ENCODE measurements around the gene HOXB5.
A peak's percentile ranks its signal among the peaks of the same experiment; 100 is the strongest.

The HOXB5 gene

GRCh38 chr17:48601539-48602425 is 8.2 kb upstream of the HOXB5 start:
- H3K4me1 Mint-ChIP-seq, result peaks cover 35% of the 10 kb centered on the region
- no peak overlapping the region for H3K27ac Mint-ChIP-seq
- no peaks in the 10 kb centered on the region for H3K36me3 Mint-ChIP-seq
- H3K9me3 Mint-ChIP-seq, result no peaks in the 10 kb centered on the region
- H3K27me3 Mint-ChIP-seq, result peaks cover 78% of the 10 kb centered on the region
- H3K4me3 Mint-ChIP-seq, result no peak overlapping the region

DNA sequence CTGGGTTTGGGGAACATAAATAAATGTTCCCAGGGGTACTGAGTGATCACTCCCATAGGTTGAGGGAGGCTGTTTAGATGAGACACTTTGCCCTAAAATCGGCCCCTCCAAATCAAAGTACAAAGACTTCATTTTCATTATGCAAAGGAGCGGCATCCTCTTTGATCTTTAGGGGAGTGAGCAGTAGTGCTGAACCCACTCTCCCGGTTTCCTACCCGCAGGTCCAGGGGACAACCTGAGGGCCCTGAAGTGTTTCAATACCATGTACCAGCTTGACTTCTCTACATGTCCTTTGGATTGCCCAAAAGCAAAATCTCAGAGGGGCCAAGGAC is 7.6 kb upstream of the HOXB5 start:
- peaks cover 41% of the 10 kb centered on the region for H3K4me1 Mint-ChIP-seq
- H3K27ac Mint-ChIP-seq, result peak overlapping the region; percentile 46
- peaks cover 78% of the 10 kb centered on the region for H3K27me3 Mint-ChIP-seq
- H3K4me3 Mint-ChIP-seq, result no peak overlapping the region
- peaks cover 2% of the 10 kb centered on the region for H3K36me3 Mint-ChIP-seq
- no peaks in the 10 kb centered on the region for H3K9me3 Mint-ChIP-seq

DNA sequence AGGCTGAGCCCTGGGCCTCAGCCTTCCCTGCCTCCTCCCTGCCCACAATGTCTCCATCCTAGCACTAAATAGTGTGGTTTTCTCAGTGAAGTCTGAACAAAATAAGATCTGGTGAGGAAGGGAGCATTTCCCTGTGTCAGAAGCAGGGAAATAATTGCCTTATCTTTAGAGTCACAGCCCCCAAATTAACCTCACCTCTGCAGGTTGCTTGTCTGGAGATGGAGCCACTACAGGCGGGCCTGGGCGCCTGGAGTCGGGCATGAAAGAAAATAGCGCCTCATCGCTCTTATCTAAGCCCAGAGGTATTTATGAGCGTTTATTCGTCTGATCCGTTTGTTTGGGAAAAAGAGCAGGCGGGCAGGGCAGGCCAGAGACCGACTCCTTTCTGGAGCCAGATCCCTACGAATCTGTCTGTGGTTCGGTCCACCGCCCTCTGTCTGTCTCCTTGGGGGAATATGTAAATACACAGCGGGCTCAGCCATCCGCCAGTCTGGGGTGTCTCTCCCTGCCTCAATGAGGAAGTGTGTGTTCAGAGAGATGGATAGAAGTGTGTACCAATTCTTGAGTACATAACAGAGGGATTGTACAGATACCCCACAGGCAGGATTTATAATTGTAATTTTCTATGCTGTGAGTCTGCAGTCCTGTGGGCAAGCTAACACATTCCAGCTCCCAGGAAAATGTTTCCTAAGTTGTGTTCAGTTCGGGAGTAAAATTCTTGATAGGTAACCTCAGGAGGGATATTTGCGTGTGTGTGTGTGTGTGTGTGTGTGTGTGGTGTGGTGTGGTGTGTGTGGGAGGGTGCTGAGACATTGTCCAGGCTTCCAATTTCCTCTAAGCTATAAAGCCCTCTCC is 6.9 kb upstream of the HOXB5 start:
- H3K4me1 Mint-ChIP-seq, result peaks cover 48% of the 10 kb centered on the region
- H3K27me3 Mint-ChIP-seq, result peaks cover 81% of the 10 kb centered on the region

GRCh38 chr17:48599354-48599753 is 5.8 kb upstream of the HOXB5 start:
- Mint-ChIP-seq H3K27ac (no peak overlapping the region), H3K4me1 (peaks cover 44% of the 10 kb centered on the region), H3K27me3 (peaks cover 80% of the 10 kb centered on the region), H3K36me3 (peaks cover 2% of the 10 kb centered on the region), H3K4me3 (no peak overlapping the region), H3K9me3 (no peaks in the 10 kb centered on the region)

More for the DNA sequence above, 6.9 kb upstream of the HOXB5 start:
- H3K27ac Mint-ChIP-seq, result no peak overlapping the region
- no peaks in the 10 kb centered on the region for H3K9me3 Mint-ChIP-seq
- peaks cover 2% of the 10 kb centered on the region for H3K36me3 Mint-ChIP-seq
- H3K4me3 Mint-ChIP-seq, result no peak overlapping the region

DNA sequence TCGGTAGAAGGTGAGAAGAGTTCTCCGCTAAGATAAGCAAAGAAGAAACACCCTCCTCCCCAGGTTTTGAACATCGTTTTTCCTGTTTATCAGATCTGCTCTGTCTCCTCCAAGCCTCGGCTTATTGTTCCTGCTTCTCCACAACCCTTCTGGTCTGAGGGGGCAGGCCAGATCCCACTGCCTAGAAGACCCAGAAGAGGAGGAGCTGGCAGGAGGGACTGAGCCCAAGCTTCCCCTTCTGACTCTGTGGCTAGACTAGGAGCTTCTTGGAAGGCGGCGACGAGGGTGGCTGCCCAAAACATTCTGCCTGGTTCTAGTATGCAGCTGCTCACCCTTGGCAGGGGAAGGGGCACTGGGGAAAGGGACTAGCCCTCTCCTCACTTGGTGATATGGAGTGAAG is 5.2 kb upstream of the HOXB5 start:
- no peak overlapping the region for H3K27ac Mint-ChIP-seq

DNA sequence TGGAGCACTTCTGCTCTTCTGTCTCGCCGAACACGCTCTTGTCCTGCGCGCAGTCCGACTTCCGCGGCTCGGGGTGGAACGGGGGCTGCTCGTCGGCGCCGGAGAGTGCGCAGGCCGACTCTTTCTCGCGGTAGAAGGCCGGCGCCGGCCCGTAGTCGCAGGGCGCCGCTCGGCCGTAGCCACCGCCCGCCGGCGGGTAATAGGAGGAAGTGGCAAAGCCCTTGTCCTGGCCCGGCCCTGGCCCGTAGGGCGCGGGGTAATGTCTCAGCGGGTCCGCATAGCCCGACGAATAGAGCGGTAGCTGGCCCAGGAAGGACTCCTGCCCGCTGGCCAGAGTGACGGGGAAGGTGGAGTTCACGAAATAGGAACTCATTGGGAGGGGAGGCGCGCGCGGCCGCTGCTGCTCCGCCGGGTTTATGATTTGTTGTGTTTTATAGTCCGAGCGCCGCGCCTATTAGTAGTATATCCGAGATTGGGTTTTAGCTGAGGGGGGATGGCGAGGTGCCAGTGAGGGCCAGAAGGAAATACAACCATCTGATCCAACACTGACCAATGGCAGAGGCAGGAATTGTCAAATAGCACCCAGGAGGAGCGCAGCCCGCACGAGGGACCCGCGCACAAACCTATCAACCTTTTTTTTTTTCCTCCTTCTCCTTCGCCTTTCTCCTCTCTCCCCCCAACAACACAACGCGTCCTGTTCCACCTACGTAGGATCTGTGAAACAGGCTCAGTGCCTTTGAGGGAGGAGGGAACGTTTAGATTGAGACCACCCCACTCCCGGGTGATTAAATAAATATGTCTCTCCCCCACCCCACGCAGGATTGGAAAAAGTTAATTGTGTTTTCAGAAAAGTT is 4.4 kb upstream of the HOXB5 start:
- Mint-ChIP-seq H3K4me1 (peaks cover 41% of the 10 kb centered on the region), H3K9me3 (no peaks in the 10 kb centered on the region), H3K27ac (no peak overlapping the region), H3K27me3 (peaks cover 79% of the 10 kb centered on the region), H3K36me3 (peaks cover 2% of the 10 kb centered on the region), H3K4me3 (peak overlapping the region; percentile 93)

More for the DNA sequence above, 5.2 kb upstream of the HOXB5 start:
- H3K4me3 Mint-ChIP-seq, result peak overlapping the region; percentile 93
- H3K27me3 Mint-ChIP-seq, result peaks cover 80% of the 10 kb centered on the region
- H3K4me1 Mint-ChIP-seq, result peaks cover 41% of the 10 kb centered on the region
- no peaks in the 10 kb centered on the region for H3K9me3 Mint-ChIP-seq
- peaks cover 2% of the 10 kb centered on the region for H3K36me3 Mint-ChIP-seq

GRCh38 chr17:48597528-48597777 is 3.9 kb upstream of the HOXB5 start:
- H3K27ac Mint-ChIP-seq, result no peak overlapping the region
- H3K9me3 Mint-ChIP-seq, result no peaks in the 10 kb centered on the region
- peaks cover 80% of the 10 kb centered on the region for H3K27me3 Mint-ChIP-seq
- peaks cover 2% of the 10 kb centered on the region for H3K36me3 Mint-ChIP-seq
- H3K4me3 Mint-ChIP-seq, result peak overlapping the region; percentile 93
- peaks cover 46% of the 10 kb centered on the region for H3K4me1 Mint-ChIP-seq

DNA sequence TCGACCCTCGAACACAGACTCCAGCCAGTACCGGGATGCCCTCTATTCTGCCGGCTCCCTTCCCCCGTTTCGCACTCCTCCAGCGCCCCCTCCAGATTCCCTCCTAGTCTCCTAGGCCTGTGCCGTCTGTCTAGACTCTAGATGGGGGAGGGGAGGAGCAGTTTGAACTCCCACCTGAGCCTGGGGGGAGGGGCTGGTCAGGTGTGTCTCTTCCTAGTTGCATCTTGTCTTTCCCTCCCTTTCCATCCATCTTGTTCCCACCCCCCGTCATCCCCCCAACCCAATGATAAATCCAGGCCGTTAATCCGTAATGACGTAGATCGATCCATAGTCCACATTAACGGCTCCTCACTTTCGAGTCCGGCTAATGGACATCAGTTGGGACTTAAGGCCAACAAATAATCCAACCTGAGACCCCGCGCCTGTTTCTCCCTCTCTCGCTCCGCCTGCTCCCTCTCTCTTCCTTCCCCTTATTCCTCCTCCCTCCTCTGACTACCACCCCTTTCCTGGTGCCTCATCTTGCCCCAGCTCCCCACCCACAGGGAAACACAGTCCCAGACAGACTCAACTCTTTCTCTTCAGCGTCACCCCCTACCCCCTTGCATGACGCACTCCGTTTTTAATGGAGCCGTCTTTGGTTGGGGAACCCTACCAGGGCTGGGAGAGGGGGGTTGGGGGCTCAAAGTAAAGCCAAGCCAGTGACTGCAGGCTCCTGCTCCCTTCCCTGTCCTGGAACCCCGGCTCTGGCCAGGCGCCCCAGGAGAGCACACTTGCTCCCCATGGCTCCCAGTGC is 3.4 kb upstream of the HOXB5 start:
- Mint-ChIP-seq H3K9me3 (no peaks in the 10 kb centered on the region), H3K27ac (peak overlapping the region; percentile 77), H3K4me3 (peak overlapping the region; percentile 93), H3K36me3 (peaks cover 2% of the 10 kb centered on the region), H3K4me1 (peaks cover 48% of the 10 kb centered on the region), H3K27me3 (peaks cover 80% of the 10 kb centered on the region)

DNA sequence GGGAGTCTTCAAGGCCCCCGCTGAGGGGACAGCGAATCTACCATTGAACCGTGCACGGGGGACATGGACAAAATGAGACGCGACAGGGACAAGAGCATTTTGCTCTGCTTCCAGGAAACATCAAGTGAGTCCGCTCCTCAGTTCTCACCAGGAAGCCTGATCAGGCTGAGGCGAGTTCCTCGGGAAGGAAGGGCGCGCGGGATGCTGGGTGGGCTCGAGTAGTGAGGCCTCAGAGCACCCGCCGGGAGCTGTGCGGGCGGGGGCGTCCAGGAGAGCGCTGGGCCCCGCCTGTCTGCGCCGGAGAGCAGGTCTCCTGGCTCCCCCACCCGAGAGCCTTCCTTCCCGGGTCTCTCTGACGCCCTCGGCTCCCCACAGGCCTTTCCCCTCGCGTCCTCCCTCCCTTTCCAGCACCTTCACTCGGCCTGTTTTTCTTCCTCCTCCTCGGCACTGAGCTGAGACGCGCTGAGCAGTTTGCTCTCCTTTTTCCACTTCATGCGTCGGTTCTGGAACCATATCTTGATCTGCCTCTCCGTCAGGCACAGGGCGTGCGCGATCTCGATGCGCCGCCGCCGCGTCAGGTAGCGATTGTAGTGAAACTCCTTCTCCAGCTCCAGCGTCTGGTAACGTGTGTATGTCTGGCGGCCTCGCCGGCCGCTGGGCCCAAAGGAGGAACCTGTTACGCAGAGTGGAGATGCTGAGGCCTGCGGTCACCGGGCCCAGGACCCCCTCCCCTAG is 2.6 kb upstream of the HOXB5 start:
- Mint-ChIP-seq H3K4me1 (peaks cover 48% of the 10 kb centered on the region), H3K9me3 (no peaks in the 10 kb centered on the region), H3K4me3 (peak overlapping the region; percentile 93), H3K36me3 (peaks cover 2% of the 10 kb centered on the region), H3K27ac (peak overlapping the region; percentile 77), H3K27me3 (peaks cover 80% of the 10 kb centered on the region)

GRCh38 chr17:48595278-48595999 is 1.9 kb upstream of the HOXB5 start:
- Mint-ChIP-seq H3K4me3 (peak overlapping the region; percentile 73), H3K9me3 (no peaks in the 10 kb centered on the region), H3K4me1 (peaks cover 48% of the 10 kb centered on the region), H3K36me3 (peaks cover 2% of the 10 kb centered on the region), H3K27ac (peak overlapping the region; percentile 76), H3K27me3 (peaks cover 77% of the 10 kb centered on the region)

DNA sequence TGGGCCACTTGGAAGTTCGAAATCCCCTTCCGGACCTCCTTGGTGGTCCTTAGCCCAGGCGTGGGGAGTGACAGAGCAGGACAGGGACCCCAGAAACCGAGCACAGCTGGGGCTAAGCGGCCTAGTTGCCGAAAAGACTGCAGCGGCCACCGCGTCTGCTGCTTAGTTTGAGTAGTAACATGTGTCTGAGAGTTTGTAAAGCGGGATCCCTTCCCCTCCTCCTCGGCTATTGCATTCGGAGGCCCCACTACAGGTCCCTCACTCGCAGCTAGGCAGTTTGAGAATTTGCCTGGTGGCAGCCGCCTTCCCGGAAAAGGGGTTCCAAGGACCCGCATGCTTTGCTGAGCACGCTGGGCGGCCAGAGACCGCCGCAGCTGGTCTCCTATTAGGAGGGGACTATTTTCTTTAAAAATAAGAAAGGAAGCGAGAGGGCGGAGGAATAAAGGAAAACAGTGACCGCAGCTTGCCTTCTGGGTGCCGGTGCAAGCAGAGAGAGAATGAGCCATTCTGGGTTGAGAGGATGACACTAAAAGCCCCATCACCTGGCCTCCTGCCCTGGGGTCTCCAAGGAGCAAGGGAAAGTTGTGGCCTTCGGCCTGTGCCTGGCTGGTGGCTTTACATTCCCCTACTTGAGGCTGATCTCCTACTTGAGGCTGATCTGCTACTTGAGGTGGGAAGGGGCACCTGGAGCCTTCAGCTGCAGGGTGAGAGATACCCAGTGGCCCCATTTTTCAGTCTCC is 1.1 kb upstream of the HOXB5 start:
- H3K9me3 Mint-ChIP-seq, result no peaks in the 10 kb centered on the region
- peak overlapping the region; percentile 11 for H3K27ac Mint-ChIP-seq
- peaks cover 50% of the 10 kb centered on the region for H3K4me1 Mint-ChIP-seq
- peaks cover 75% of the 10 kb centered on the region for H3K27me3 Mint-ChIP-seq
- H3K4me3 Mint-ChIP-seq, result no peak overlapping the region
- peaks cover 2% of the 10 kb centered on the region for H3K36me3 Mint-ChIP-seq

DNA sequence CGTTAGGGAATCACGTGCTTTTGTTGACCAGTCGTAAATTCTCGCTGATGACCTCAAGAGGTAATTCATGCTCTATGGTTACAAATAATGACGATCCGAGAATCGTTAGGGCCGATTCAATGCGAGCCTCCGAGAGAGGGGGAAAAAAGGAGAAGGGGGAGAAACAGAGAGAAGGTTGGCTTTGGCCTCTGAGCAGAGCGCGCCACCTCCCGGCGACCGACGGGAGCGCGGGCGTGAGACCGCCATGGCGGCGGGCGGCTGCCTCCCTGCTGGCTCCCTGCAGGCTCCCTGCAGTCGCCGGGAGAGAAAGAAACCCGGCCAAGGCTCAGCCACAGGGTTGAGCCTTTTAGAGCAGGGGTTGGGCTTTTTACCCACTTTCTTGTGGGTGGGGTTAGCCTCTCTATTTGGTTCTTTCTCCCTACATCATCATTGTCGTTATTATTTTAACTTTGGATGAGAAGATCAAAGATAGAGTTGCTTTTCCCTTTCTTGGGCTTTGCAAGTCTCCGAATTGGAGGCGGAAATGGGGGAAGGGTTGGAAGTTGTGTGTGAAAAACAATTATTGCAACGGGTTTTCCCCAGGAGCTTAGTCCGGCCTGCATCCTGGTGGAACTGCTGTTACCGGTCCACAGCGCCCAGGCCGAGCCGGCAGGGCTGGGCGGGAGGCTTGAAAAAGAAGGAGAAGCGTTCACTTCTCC is 410 bp upstream of the HOXB5 start:
- Mint-ChIP-seq H3K36me3 (peaks cover 2% of the 10 kb centered on the region), H3K9me3 (no peaks in the 10 kb centered on the region), H3K4me3 (peak overlapping the region; percentile 84), H3K4me1 (peaks cover 53% of the 10 kb centered on the region), H3K27ac (peak overlapping the region; percentile 11), H3K27me3 (peaks cover 73% of the 10 kb centered on the region)

DNA sequence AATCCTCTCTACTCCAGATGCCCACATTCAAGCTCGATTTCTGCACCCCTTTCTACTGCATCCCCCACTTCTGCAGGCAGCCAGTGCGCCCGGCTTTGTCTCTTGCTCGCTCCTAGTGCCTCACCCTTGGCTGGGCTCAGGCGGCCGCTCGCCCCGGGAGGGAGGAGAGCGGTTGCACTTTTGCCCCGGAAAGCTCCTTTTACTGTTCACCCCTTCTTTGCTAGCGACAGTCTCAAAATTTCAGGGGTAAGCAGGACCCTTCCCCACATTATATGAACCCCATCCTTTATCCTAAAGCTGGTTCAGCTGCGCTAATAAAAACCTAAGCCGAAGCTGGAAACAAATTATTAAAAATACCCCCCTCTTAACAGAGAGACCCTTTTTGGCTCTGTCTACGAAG is 1.0 kb downstream of the HOXB5 start:
- Mint-ChIP-seq H3K27me3 (peaks cover 71% of the 10 kb centered on the region), H3K9me3 (no peaks in the 10 kb centered on the region), H3K4me3 (peak overlapping the region; percentile 84), H3K4me1 (peaks cover 40% of the 10 kb centered on the region), H3K36me3 (peaks cover 2% of the 10 kb centered on the region), H3K27ac (peak overlapping the region; percentile 62)
